Measurements from ENCODE around the gene MICU1. TPM values are rescaled to one million over a fixed set of nuclear protein-coding genes. Genes with fewer than 3 reads are reported as not detected.
"Not testable (repeated sequence)": the region's sequence is repeated elsewhere in the genome, so short reads cannot be mapped to it uniquely, and the experiment has no call there.

MICU1 gene
- total RNA-seq, 1 donor from 2014 or later = 57.9 TPM

- Histone ChIP-seq H3K4me3 (ENCODE audit: low read length in 3 of 3) (no peak overlapping the region), H3K9me3 (ENCODE audit: control insufficient read depth in 3 of 3, low read length in 3 of 3) (no peaks in the 10 kb centered on the region), H3K36me3 (ENCODE audit: control insufficient read depth in 3 of 3, insufficient read depth in 3 of 3, low read length in 3 of 3) (peaks cover 0 to 4% (median 0%) of the 10 kb centered on the region in 3 donors), H3K27me3 (ENCODE audit: control insufficient read depth in 3 of 3, insufficient read depth in 3 of 3, low read length in 3 of 3) (no peaks in the 10 kb centered on the region), H3K4me1 (ENCODE audit: control insufficient read depth in 3 of 3, insufficient read depth in 3 of 3, low read length in 3 of 3) (no peaks in the 10 kb centered on the region), H3K9ac (ENCODE audit: low read depth in 1 of 3, low read length in 3 of 3) (no peak overlapping the region), H3K27ac (ENCODE audit: low read depth, low read length) (no peak overlapping the region)
These were observed 235.1 kb downstream of the MICU1 start for GRCh38 chr10:72390764-72391163.

- Histone ChIP-seq H3K9me3 (ENCODE audit: control insufficient read depth in 3 of 3, low read length in 3 of 3) (no peaks in the 10 kb centered on the region), H3K4me1 (ENCODE audit: control insufficient read depth in 3 of 3, insufficient read depth in 3 of 3, low read length in 3 of 3) (no peaks in the 10 kb centered on the region), H3K27ac (ENCODE audit: low read depth, low read length) (no peak overlapping the region), H3K27me3 (ENCODE audit: control insufficient read depth in 3 of 3, insufficient read depth in 3 of 3, low read length in 3 of 3) (no peaks in the 10 kb centered on the region), H3K9ac (ENCODE audit: low read depth in 1 of 3, low read length in 3 of 3) (no peak overlapping the region), H3K36me3 (ENCODE audit: control insufficient read depth in 3 of 3, insufficient read depth in 3 of 3, low read length in 3 of 3) (peaks cover 0 to 4% (median 0%) of the 10 kb centered on the region in 3 donors), H3K4me3 (ENCODE audit: low read length in 3 of 3) (no peak overlapping the region)
These were observed 236.2 kb downstream of the MICU1 start for GRCh38 chr10:72389716-72390115.

GRCh38 chr10:72389014-72389413, 236.9 kb downstream of the MICU1 start:
- Histone ChIP-seq H3K9me3 (ENCODE audit: control insufficient read depth in 3 of 3, low read length in 3 of 3) (no peaks in the 10 kb centered on the region), H3K9ac (ENCODE audit: low read depth in 1 of 3, low read length in 3 of 3) (no peak overlapping the region), H3K27me3 (ENCODE audit: control insufficient read depth in 3 of 3, insufficient read depth in 3 of 3, low read length in 3 of 3) (no peaks in the 10 kb centered on the region), H3K4me3 (ENCODE audit: low read length in 3 of 3) (no peak overlapping the region), H3K36me3 (ENCODE audit: control insufficient read depth in 3 of 3, insufficient read depth in 3 of 3, low read length in 3 of 3) (peaks cover 0 to 4% (median 0%) of the 10 kb centered on the region in 3 donors), H3K27ac (ENCODE audit: low read depth, low read length) (no peak overlapping the region), H3K4me1 (ENCODE audit: control insufficient read depth in 3 of 3, insufficient read depth in 3 of 3, low read length in 3 of 3) (no peaks in the 10 kb centered on the region)

- peaks cover 0 to 4% (median 0%) of the 10 kb centered on the region in 3 donors for H3K36me3 ChIP-seq (ENCODE audit: control insufficient read depth in 3 of 3, insufficient read depth in 3 of 3, low read length in 3 of 3)
- no peaks in the 10 kb centered on the region for H3K9me3 ChIP-seq (ENCODE audit: control insufficient read depth in 3 of 3, low read length in 3 of 3)
- H3K27me3 ChIP-seq (ENCODE audit: control insufficient read depth in 3 of 3, insufficient read depth in 3 of 3, low read length in 3 of 3) = no peaks in the 10 kb centered on the region
- no peaks in the 10 kb centered on the region for H3K4me1 ChIP-seq (ENCODE audit: control insufficient read depth in 3 of 3, insufficient read depth in 3 of 3, low read length in 3 of 3)
- no peak overlapping the region for H3K9ac ChIP-seq (ENCODE audit: low read depth in 1 of 3, low read length in 3 of 3)
- no peak overlapping the region for H3K4me3 ChIP-seq (ENCODE audit: low read length in 3 of 3)
- H3K27ac ChIP-seq (ENCODE audit: low read depth, low read length) = no peak overlapping the region
These were observed 237.8 kb downstream of the MICU1 start for GRCh38 chr10:72388062-72388461.

- Histone ChIP-seq H3K4me1 (ENCODE audit: control insufficient read depth in 3 of 3, insufficient read depth in 3 of 3, low read length in 3 of 3) (no peaks in the 10 kb centered on the region), H3K9ac (ENCODE audit: low read depth in 1 of 3, low read length in 3 of 3) (no peak overlapping the region), H3K27ac (ENCODE audit: low read depth, low read length) (no peak overlapping the region), H3K9me3 (ENCODE audit: control insufficient read depth in 3 of 3, low read length in 3 of 3) (no peaks in the 10 kb centered on the region), H3K4me3 (ENCODE audit: low read length in 3 of 3) (no peak overlapping the region), H3K27me3 (ENCODE audit: control insufficient read depth in 3 of 3, insufficient read depth in 3 of 3, low read length in 3 of 3) (no peaks in the 10 kb centered on the region), H3K36me3 (ENCODE audit: control insufficient read depth in 3 of 3, insufficient read depth in 3 of 3, low read length in 3 of 3) (no peaks in the 10 kb centered on the region)
These were observed 238.8 kb downstream of the MICU1 start for GRCh38 chr10:72386916-72387586.

GRCh38 chr10:72385724-72386123, 240.2 kb downstream of the MICU1 start:
- Histone ChIP-seq H3K4me1 (ENCODE audit: control insufficient read depth in 3 of 3, insufficient read depth in 3 of 3, low read length in 3 of 3) (no peaks in the 10 kb centered on the region), H3K4me3 (ENCODE audit: low read length in 3 of 3) (no peak overlapping the region), H3K36me3 (ENCODE audit: control insufficient read depth in 3 of 3, insufficient read depth in 3 of 3, low read length in 3 of 3) (no peaks in the 10 kb centered on the region), H3K27ac (ENCODE audit: low read depth, low read length) (no peak overlapping the region), H3K9me3 (ENCODE audit: control insufficient read depth in 3 of 3, low read length in 3 of 3) (no peaks in the 10 kb centered on the region), H3K9ac (ENCODE audit: low read depth in 1 of 3, low read length in 3 of 3) (no peak overlapping the region), H3K27me3 (ENCODE audit: control insufficient read depth in 3 of 3, insufficient read depth in 3 of 3, low read length in 3 of 3) (no peaks in the 10 kb centered on the region)

GRCh38 chr10:72384982-72385381, 240.9 kb downstream of the MICU1 start:
- not testable (repeated sequence) for H3K4me1 ChIP-seq (ENCODE audit: control insufficient read depth in 3 of 3, insufficient read depth in 3 of 3, low read length in 3 of 3); H3K9ac ChIP-seq (ENCODE audit: low read depth in 1 of 3, low read length in 3 of 3); H3K27ac ChIP-seq (ENCODE audit: low read depth, low read length); H3K27me3 ChIP-seq (ENCODE audit: control insufficient read depth in 3 of 3, insufficient read depth in 3 of 3, low read length in 3 of 3); H3K4me3 ChIP-seq (ENCODE audit: low read length in 3 of 3); H3K9me3 ChIP-seq (ENCODE audit: control insufficient read depth in 3 of 3, low read length in 3 of 3); H3K36me3 ChIP-seq (ENCODE audit: control insufficient read depth in 3 of 3, insufficient read depth in 3 of 3, low read length in 3 of 3)

GRCh38 chr10:72379776-72380175, 246.1 kb downstream of the MICU1 start:
- Histone ChIP-seq H3K27me3 (ENCODE audit: control insufficient read depth in 3 of 3, insufficient read depth in 3 of 3, low read length in 3 of 3) (no peaks in the 10 kb centered on the region), H3K4me3 (ENCODE audit: low read length in 3 of 3) (no peak overlapping the region), H3K9ac (ENCODE audit: low read depth in 1 of 3, low read length in 3 of 3) (no peak overlapping the region), H3K27ac (ENCODE audit: low read depth, low read length) (no peak overlapping the region), H3K4me1 (ENCODE audit: control insufficient read depth in 3 of 3, insufficient read depth in 3 of 3, low read length in 3 of 3) (no peaks in the 10 kb centered on the region), H3K9me3 (ENCODE audit: control insufficient read depth in 3 of 3, low read length in 3 of 3) (no peaks in the 10 kb centered on the region), H3K36me3 (ENCODE audit: control insufficient read depth in 3 of 3, insufficient read depth in 3 of 3, low read length in 3 of 3) (peaks cover 0 to 4% (median 3%) of the 10 kb centered on the region in 3 donors)

GRCh38 chr10:72379062-72379461, 246.8 kb downstream of the MICU1 start:
- no peak overlapping the region for H3K4me3 ChIP-seq (ENCODE audit: low read length in 3 of 3)
- H3K9me3 ChIP-seq (ENCODE audit: control insufficient read depth in 3 of 3, low read length in 3 of 3) = no peaks in the 10 kb centered on the region
- H3K27me3 ChIP-seq (ENCODE audit: control insufficient read depth in 3 of 3, insufficient read depth in 3 of 3, low read length in 3 of 3) = no peaks in the 10 kb centered on the region
- H3K36me3 ChIP-seq (ENCODE audit: control insufficient read depth in 3 of 3, insufficient read depth in 3 of 3, low read length in 3 of 3) = peaks cover 0 to 4% (median 3%) of the 10 kb centered on the region in 3 donors
- H3K27ac ChIP-seq (ENCODE audit: low read depth, low read length) = no peak overlapping the region
- H3K4me1 ChIP-seq (ENCODE audit: control insufficient read depth in 3 of 3, insufficient read depth in 3 of 3, low read length in 3 of 3) = no peaks in the 10 kb centered on the region
- H3K9ac ChIP-seq (ENCODE audit: low read depth in 1 of 3, low read length in 3 of 3) = no peak overlapping the region

- Histone ChIP-seq H3K4me1 (ENCODE audit: control insufficient read depth in 3 of 3, insufficient read depth in 3 of 3, low read length in 3 of 3) (no peaks in the 10 kb centered on the region), H3K9ac (ENCODE audit: low read depth in 1 of 3, low read length in 3 of 3) (no peak overlapping the region), H3K9me3 (ENCODE audit: control insufficient read depth in 3 of 3, low read length in 3 of 3) (no peaks in the 10 kb centered on the region)
These were observed 250.3 kb downstream of the MICU1 start for GRCh38 chr10:72375585-72375984.

More at GRCh38 chr10:72375585-72375984, 250.3 kb downstream of the MICU1 start:
- no peaks in the 10 kb centered on the region for H3K27me3 ChIP-seq (ENCODE audit: control insufficient read depth in 3 of 3, insufficient read depth in 3 of 3, low read length in 3 of 3)
- H3K36me3 ChIP-seq (ENCODE audit: control insufficient read depth in 3 of 3, insufficient read depth in 3 of 3, low read length in 3 of 3) = peaks cover 0 to 5% (median 4%) of the 10 kb centered on the region in 3 donors
- H3K27ac ChIP-seq (ENCODE audit: low read depth, low read length) = no peak overlapping the region
- no peak overlapping the region for H3K4me3 ChIP-seq (ENCODE audit: low read length in 3 of 3)

Data from skeletal muscle tissue (tissue), 4 donors.